Renal pelvis (tissue), 12 donors: ENCODE results near the gene MATN3. TPM values are rescaled to one million over a fixed set of nuclear protein-coding genes. Genes with fewer than 3 reads are reported as not detected.
"Not testable (repeated sequence)": the region's sequence is repeated elsewhere in the genome, so short reads cannot be mapped to it uniquely, and the experiment has no call there.

Source experiments
- DNase-seq: peaks from one replicate; pipeline ENCODE4 v3.0.0-alpha.2; 2013
- long read RNA-seq, 16 experiments: transcript quantifications; one replicate each; lab custom pipeline, GENCODE V29; 2026
- polyA plus RNA-seq, 3 donors: library from polyadenylated mRNA; unstranded; fragments of 120-200 nt; gene quantifications; one replicate each; pipeline ENCODE4 v1.2.1, GENCODE V29; 2013; ENCODE audit not compliant: insufficient read length in 3 of 3

The MATN3 gene
- polyA plus RNA-seq: 1 to 10 TPM; 2.5 to 3.1 (median 3.0) TPM
- long read RNA-seq, donor 1, partial matches to known transcripts: 0 of 1 reads
- long read RNA-seq, donor 1, other reads (novel, unspliced or antisense): 0 of 1 reads
- long read RNA-seq, donor 2, partial matches to known transcripts: 0 of 1 reads
- long read RNA-seq, donor 2, other reads (novel, unspliced or antisense): 0 of 1 reads
- long read RNA-seq, donor 3, partial matches to known transcripts: 0 of 1 reads
- long read RNA-seq, donor 3, other reads (novel, unspliced or antisense): 0 of 1 reads
- long read RNA-seq, donor 4: 0 reads
- long read RNA-seq, donor 5, partial matches to known transcripts: 0 of 1 reads
- long read RNA-seq, donor 5, other reads (novel, unspliced or antisense): 0 of 1 reads
- long read RNA-seq, donor 6, partial matches to known transcripts: 0 of 1 reads
- long read RNA-seq, donor 6, other reads (novel, unspliced or antisense): 0 of 1 reads
- long read RNA-seq, donor 7, partial matches to known transcripts: 0 of 2 reads
- long read RNA-seq, donor 7, other reads (novel, unspliced or antisense): 0 of 2 reads
- long read RNA-seq, donor 8, partial matches to known transcripts: 0 of 2 reads
- long read RNA-seq, donor 8, other reads (novel, unspliced or antisense): 0 of 2 reads
- long read RNA-seq, donor 9, partial matches to known transcripts: 0 of 2 reads
- long read RNA-seq, donor 9, other reads (novel, unspliced or antisense): 0 of 2 reads
- long read RNA-seq, donor 10, partial matches to known transcripts: 0 of 1 reads
- long read RNA-seq, donor 10, other reads (novel, unspliced or antisense): 0 of 1 reads
- long read RNA-seq, donor 11: 0 reads
- long read RNA-seq, donor 12, partial matches to known transcripts: 0 of 1 reads
- long read RNA-seq, donor 12, other reads (novel, unspliced or antisense): 0 of 1 reads
- long read RNA-seq, donor 13: 0 reads
- long read RNA-seq, donor 14: 0 reads
- long read RNA-seq, donor 15, partial matches to known transcripts: 0 of 1 reads
- long read RNA-seq, donor 15, other reads (novel, unspliced or antisense): 0 of 1 reads
- long read RNA-seq, donor 16: 0 reads

- no peak for DNase-seq
Measured at GRCh38 chr2:20012282-20013125, at the start of gene MATN3. Gene MATN3 (minus strand): TSS chr2:20012668. CDS start chr2:20012631, 37 bp downstream.

DNA sequence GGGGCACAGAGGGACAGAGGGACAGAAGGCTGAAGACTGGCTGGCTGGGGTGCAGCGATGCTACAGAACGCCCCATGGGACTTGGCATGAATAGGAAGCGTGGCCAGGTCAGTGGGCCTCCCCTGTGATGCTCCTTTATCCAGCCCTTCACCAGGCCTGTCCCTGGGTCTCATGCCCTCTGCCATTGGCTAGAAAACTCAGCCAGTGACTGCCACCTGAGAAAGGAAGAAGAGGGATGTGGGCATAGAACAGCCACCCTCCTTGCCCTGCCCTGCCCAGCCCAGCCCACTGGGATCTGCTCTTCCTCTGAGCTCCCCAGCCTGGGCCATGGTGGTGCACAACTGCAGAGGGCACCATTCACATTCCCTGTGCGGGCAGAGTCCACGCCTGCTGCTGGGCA, 49.5 kb upstream of the MATN3 start:
- no peak for DNase-seq

DNA sequence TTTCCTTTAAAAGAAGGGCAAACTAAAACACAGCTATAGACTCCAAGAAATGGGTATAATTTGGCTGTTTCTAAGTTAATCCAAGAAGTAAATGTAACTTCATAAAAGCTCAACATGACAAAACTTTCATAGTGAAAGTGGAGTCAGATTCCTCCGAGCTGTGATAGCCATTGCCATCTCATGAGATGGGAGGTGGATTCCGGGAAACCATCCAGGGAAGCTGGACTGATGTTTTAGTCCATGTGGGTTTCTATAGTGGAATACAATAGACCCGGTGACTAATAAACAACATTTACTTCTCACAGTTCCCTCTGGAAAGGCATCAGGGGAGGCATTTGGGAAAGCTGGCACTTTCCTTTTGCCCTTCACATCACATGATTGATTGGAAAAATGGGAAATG, 49.0 kb upstream of the MATN3 start:
- no peak for DNase-seq

- no peak for DNase-seq
Measured at GRCh38 chr2:20060106-20060505, 47.6 kb upstream of the MATN3 start.

DNA sequence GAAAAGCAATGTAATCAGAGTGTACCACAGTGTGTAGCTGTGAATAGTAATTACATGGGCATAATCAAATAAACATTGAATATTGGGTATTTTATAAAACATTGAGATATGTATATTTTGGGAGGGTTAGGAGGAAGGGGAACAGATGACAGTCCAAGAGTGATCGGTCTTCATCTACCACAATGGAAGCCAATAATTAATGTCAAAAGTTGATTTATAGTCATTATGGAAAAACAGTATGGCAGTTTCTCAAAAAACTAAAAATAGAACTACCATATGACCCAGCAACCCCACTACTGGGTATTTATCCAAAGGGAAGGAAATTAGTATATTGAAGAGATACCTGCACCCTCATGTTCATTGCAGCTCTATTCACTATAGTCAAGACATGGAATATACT, 44.8 kb upstream of the MATN3 start:
- DNase-seq: no peak

- no peak for DNase-seq
Measured at GRCh38 chr2:20054931-20055330, 42.5 kb upstream of the MATN3 start.

GRCh38 chr2:20054119-20054518, 41.7 kb upstream of the MATN3 start:
- DNase-seq: no peak

DNA sequence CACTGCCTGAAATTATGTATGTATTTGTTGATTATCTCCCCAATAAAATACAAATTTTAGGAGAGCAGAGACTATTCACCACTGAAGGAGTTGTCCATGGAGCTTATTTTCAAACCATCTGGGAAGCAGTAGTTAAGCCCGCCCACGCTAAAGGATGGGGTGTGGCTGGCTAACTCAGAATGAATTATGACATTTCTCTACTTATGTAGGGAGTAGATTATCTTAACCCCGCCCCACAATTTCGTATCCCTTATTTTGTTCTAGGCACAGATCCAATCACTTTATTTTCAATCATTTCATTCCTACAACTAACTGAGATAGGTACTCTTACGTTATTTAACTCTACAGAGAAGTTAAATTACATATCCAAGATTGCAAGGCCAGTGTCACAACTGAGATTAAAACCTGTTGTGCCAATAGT, 40.4 kb upstream of the MATN3 start:
- DNase-seq: peak; percentile 76

GRCh38 chr2:20052229-20052851, 39.9 kb upstream of the MATN3 start:
- peak; percentile 54 for DNase-seq

DNA sequence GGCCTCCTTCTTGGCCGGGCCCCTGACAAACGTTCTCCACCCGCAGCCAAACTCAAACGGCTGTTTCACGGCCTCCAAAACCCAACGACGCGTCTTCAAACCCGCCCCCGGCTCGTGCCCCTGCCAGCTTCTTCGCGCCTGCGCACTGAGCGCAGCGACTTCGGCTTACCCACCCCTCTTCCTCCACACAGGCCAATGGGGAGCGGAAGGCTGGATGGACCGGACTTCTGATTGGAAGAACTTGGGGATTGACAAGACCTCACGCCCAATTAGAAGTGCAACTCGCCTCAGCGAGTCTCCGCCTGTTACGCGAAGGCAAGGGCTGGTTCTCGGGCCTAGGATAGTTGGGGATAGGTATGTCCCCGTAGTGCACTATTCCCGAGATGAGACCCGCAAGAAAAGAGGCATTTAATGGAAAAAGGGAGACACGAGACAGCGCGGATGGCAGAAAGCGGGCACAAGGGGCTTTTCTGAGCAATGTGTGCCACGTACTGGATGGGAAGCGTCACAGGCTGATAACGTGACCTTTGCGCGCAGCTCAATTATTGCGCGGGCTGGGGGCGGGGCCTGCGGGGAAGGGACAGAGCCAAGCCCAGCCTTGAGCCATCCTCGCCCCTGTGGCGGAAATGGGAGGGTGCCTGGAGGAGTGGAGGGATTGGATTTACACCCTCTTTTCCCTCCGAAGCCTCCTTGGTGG, 39.2 kb upstream of the MATN3 start, which contains the start of gene LAPTM4A:
Gene LAPTM4A, minus strand, starts transcription at position 97 of the 697 bp plus-strand sequence. CDS start 108 bp downstream, outside the sequence.
- peak; percentile 100 for DNase-seq

DNA sequence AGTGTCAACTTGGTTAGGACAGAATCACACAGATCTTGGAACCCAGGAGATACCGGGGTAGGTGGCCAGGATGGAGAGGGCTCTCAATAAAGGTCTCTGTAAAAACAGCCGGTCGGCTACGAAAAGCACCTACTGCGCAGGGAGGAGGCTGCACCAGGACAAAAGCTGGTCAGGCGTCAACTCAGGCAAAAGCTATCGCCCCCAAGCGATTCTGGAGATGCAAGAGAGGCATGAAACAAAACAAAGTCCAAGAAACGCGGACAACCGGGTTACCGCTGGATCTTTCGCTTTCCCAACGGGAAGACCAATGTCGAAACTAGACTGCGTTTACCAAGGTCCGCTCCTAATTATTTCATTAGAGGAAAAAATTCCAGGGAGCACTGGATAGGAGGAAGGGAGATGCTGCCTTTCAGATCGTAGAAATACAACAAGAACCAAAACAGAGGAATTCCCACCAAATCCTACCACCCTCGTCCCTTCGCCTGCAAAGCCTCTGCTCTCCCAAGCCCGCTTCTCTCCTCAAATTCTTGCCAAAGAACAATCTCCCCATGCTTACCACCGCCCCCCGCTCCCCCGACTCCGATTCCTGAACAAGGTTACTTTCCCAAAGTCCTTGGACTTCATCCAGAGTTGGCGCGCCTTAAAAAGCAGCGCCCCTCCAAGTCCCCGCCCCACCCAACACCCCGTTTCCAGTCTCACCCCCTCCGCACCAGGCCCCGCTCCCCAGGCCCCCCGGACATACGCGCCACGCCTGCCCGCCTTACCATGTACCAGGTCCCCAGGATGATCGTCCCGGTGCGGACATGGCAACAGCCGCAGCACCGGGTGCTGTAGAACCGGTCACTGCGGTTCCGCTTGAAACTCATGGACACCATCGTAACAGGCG, 38.4 kb upstream of the MATN3 start:
- peak; percentile 62 for DNase-seq

DNA sequence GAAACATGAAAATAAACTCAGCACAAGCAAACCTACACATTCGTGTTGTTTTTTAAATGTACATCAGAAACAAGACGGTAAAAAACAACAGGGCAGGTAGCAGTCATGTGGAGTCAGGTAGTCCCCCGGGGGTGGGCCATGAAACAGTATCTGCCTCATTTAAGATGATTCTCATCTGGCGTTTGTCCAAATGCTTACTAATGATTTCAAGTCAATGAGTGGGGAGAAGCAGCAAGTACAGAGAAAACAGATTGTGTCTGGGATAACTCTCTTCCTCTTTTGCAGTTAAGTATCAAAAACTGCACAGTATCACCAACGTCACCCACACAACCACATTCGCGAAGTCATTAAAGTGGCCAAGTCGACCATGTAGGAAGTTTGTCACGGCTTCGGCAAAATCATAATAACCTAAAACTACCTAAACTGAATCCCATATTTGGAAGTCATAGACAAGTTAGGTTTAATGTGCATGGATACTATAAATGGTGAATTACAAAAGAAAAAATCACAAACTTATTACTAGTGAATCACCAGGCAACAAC, 37.7 kb upstream of the MATN3 start:
- peak; percentile 72 for DNase-seq

DNA sequence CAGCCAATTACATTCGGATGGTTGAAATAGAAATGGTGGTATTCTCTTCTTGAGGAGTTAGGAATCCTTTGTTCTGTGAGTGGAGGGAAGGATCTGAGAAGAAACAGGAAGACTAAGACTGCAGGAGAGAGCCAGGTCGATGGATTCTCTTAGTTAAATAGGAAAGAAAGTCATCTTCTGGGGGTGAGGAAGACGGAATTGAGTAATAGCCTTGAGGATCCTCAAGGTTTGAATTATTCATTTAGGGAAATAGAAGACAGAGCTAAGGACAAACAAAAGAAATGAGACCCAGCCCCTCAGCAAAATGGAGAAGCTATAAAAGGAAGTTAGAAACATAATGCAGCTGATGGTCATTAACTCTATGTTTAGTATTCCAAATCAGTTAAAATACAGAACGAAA, 37.2 kb upstream of the MATN3 start:
- DNase-seq: no peak

DNA sequence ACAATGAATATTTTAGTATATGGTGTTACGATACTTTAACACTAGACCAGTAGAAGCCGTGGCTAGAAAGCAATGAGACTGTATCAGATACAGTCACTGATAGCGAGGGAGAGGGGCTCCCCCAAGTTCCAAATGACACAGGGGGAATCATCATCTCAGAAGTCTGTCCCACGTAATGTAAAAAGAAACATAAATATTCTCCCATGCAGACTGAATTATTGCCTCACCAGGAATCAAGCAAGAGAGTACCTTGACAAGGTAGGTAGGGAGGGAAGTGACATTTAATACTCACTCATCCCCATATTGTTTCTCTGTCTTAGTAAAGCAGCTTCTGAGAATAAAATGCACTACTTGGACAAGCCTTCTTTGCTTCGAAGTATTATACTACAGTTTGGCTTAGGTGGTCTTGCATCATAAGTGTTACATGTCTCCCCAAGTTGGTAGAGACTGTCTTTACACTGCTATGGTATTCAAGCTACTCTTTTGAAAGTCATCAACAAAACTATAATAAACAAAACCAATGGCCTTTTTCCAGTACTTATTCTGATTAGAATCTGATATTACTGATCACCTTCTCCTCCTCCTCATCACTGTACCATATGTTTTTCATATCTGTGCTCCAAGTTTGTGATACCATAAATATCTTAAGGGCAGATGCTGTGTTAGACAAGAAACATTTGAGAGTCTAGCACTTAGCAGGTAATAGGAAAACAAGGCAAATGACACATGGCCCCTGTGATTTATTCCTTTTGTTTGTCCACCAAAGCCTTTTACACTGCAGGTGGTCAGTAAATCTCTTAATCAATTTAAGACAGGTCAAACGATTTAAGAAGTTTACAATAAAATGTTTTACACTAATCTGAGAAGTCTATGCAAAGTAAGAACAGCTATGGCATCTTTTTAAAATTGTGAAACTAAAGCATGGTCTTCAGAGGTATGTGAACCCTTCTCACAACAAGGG, 36.3 kb upstream of the MATN3 start:
- no peak for DNase-seq

GRCh38 chr2:20045712-20046292, 33.3 kb upstream of the MATN3 start:
- not testable (repeated sequence) for DNase-seq

- DNase-seq: no peak
Measured at GRCh38 chr2:20044778-20045177, 32.3 kb upstream of the MATN3 start.

GRCh38 chr2:20042531-20042930, 30.1 kb upstream of the MATN3 start:
- no peak for DNase-seq
